Right renal cortex interstitium (tissue), 3 donors: ENCODE data around the gene PRPF38A. TPM values are rescaled to one million over a fixed set of nuclear protein-coding genes. Genes with fewer than 3 reads are reported as not detected.

Experiments
- DNase-seq, 3 donors: peaks; one replicate each; pipeline ENCODE4 v3.0.0-alpha.2; 2013; ENCODE audit warnings: low read depth in 3 of 3, low spot score in 2 of 3
- polyA plus RNA-seq, 3 donors: library from polyadenylated mRNA; unstranded; fragments of 120-200 nt; gene quantifications; one replicate each; pipeline ENCODE4 v1.2.1, GENCODE V29; 2013; ENCODE audit not compliant: insufficient read length in 3 of 3

The PRPF38A gene
- polyA plus RNA-seq, 3 donors = 80.5 to 87.4 (median 84.9) TPM

DNA sequence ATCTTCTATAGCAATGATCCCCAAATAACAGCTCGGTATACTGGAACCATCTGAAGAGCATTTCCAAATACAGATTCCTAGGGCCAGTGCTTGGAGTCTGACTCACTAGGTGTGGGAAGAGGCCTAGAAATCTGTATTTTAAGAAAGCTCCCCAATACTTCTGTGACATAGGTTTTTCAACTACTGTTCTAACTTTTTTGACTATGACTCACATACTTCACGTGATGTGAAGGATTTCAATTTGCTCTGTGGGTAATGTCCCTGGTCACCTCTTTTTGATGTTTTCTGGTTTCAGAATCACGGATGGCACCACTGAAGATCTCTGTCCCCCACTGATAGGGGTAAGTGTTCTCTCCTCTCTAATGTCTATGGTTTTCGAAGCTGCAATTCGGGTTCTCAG, 11.2 kb upstream of the PRPF38A start:
- DNase-seq = no peak

DNA sequence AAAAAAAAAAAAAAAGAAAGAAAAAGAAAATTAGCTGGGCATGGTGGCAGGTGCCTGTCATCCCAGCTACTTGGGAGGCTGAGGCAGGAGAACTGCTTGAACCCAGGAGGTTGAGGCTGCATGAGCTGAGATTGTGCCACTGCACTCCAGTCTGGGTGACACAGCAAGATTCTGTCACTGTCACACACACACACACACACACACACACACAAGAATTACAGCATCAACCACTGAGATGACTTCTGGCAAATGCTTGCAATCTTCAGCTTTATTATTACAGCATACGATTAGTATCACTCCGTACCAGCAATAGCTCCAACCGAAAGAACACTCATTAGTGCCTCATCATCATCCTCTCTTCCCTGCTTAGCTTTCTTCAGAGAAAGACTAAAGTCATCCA, 4.8 kb upstream of the PRPF38A start:
- no peak for DNase-seq

DNA sequence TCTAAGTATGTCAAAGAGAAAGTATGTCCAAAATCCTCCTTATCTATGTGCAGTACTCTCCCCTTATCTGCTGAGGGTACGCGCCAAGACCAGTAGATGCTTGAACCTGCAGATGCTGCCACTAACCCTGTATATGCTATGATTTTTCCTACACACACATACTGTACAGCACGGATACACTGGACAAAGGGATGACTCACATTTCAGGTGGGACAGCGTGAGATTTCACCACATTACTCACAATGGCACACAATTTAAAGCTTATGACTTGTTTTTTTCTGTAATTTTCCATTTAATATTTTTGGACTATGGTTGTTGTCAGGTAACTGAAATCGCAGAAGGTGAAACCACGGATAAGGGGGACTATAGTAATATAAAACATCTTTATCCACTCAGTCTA, 4.3 kb upstream of the PRPF38A start:
- no peak for DNase-seq

DNA sequence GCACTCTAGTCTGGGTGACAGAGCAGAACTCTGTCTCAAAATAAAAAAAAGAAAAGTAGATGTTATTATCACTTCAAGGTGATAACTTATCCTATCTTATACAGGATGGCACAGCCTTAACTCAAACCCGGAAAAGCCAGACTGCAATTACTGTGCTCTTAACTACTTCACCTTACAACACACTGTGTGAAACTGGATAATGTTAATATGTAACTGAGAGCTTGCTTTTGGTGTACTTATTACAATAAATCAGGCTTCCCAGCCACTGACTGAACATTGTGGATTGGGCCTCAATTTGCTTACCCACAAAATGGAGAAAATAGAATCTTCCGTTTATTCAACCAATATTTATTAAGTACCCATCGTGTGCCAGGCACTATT, 1.6 kb upstream of the PRPF38A start:
- DNase-seq = no peak

DNA sequence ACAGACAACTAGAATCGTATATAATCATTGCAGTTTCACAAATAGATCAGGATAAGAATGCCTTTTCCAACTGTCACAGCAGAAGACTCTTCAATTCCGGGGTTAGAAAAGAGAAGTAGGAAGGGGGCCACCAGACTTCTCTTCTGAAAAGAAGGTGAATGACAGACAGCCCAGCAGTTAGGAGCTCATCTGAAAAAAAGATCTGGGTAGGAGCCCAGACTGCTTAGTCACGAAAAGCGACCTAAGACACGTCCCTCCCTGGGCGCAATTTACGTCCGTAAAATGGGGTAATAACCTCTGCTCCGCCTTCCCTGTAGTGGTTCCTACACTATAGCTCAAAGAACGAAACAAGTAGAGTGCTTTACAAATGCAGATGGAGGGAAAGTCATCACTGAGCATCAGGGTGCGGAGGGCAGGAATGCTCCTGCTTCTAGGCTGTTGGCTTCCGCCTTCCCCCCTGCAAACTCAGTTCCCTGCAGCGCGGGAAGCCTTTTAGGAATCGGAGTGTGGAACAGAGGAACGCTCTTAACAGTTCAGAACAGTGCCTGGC, 761 bp upstream of the PRPF38A start:
- DNase-seq = peak in 2 of 3 donors; percentile 6 to 7

DNA sequence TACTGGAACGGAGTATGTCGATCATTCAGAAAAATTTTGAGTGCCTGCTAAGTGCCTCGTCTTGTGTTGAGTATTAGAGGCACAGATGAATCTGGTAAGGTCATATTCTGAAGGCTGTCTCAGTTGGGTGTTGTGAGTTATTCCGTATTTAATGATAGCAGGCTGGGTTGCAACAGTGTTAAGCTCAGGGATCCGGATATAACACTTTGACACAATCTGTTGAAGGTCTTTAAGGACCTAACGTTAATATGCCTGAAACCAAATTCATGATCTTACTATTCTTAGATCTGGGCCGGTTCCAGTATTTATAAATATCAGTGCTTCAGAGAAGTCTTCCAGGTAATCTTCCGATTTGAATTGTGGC, 555 bp downstream of the PRPF38A start:
- no peak for DNase-seq

DNA sequence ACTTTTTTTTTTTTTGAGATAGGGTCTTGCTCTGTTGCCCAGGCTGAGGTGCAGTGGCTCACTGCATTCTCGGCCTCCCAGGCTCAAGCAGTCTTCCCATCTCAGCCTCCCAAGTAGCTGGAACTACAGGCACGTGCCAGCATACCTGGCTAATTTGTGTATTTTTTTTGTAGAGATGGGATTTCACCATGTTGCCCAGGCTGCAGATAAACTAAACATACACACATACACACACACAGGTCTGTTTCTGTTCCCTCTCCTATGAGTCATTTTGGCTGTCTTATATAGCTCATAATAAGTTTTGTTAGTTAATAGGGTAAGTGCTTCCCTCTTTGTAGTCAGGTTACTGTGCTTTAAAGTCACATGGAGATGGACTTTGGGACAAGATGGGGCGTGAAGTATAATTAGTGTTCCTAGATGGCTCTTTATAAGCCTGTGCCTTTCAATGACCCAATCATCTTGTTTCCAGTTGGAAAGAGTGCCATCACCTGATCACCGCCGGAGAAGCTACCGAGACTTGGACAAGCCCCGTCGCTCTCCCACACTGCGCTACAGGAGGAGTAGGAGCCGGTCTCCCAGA, 9.1 kb downstream of the PRPF38A start:
- no peak for DNase-seq

DNA sequence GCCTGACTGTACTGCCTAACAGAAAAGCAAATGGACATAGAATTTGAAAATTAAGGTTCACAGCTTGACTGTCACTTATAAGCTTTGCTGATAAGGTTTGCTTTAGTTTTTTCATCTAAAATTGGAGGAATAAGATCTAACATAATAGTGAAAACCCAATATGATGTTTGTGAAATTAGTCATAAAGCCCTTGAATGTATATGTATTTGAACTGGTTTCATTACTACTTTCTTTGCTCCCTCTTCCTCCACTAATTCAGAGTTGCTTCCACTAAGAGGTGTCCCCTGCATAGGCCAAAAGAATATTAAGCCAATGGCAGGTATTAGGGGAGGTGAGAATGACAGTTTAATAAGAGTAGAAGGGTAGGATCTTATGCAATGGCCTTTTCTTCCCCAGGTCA, 10.5 kb downstream of the PRPF38A start:
- no peak for DNase-seq

DNA sequence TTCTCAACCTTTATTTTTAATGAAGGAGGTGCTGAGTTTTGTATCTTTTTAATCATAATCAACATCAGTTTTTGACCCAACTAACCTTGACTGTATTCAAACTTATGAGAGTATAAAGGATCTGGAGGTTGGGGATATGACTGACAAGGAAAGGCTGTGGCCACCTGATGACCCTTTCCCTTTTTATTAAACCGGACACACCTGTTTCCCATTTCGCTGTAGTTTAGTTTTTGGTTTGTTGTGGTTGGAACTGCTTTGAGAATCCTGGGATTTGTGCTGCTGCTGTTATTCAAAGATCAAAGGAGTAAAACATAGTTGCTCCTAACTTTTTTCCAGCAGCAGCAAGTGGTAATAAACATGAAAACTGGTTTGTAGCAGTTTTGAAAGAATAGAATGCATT, 12.4 kb downstream of the PRPF38A start:
- no peak for DNase-seq

DNA sequence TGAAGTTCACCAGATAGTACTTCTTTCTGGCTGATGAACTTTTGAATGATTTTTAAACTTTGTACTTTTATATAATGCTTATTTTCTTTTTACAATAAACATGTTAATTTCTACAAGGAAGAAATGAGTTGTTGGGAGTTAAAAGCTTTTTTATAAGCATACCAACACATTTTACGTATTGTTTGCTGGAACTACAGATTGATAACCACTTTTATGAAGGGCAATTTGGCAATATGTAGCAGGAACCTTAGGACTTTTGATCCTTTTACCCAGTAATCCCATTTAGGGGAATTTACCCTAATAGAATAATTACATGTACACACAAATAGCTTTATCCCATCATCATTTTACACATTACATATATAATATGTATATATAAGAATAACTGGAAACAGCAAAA, 16.3 kb downstream of the PRPF38A start:
- no peak for DNase-seq

DNA sequence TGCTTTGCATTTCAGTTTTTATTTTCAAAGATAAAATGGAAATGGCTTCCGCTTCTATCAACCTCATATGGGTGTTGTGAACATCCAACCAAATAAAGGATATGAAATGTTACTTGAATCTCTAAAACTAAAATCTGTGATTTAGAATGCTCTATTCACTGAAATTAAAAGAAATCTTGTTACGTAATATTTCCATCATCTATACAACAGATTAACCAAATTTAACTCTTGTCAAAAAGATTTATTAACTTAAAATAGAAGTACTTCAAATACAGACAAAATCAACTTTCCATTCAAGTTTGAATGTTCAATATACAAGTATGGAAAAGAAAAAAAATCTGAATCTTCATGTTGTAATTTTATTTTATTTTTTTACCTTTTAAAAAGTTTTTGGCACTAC, 18.7 kb downstream of the PRPF38A start:
- no peak for DNase-seq

DNA sequence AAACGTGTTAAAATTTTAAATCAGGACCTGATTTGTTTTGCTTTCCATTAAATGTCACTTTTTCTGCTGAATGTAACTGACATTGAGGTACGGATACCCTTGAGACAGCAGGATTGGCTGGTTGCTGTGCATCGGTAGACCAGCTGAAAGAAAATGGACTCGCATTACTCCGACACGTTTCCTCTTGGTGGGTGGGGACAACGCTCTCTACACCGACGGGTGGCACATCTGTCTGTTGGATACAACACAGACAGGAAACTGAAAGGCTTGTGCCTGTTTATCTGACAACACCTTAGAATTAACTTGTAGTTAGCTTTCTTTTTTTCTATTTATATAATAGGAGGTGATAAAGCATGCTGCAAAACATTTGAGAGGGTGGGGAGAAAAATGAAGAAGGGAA, 19.4 kb downstream of the PRPF38A start:
- no peak for DNase-seq

DNA sequence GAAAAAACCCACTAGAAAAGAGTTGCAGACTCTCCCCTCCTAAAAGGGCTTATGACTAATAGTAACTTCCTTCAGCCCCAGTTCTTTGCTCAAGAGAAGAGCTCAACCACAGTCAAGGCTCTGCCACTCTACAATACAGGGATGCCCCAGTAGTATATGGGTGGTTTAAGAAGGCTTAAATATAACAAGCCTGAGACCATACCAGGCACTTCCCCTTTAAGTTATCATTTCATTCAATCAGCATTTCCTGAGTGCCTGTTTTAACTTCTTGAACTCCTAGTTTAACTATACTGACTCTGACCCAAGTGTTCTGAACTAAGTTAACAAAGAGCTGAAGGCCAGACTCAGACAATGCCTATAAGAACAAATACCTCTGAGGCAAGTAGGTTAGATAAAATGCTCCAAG, 19.8 kb downstream of the PRPF38A start:
- DNase-seq = no peak

DNA sequence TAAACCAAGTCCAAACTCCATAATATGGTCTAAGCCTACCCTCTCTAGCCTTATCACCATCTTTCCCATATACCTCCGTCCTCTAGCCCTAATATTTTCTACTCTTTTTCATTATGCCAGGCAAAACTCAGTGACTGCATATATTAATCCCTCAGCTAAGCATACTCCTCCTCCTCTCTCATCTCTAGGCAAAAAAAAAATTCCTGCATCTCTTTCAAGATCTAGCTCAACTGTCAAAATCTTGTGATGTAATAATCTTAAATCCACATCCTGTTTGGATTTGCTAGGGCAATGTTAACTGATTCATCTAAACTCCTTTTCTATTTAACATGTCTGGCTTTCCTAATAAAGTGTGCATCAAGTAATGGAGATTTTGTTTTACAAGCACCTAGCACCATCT, 20.4 kb downstream of the PRPF38A start:
- no peak for DNase-seq

DNA sequence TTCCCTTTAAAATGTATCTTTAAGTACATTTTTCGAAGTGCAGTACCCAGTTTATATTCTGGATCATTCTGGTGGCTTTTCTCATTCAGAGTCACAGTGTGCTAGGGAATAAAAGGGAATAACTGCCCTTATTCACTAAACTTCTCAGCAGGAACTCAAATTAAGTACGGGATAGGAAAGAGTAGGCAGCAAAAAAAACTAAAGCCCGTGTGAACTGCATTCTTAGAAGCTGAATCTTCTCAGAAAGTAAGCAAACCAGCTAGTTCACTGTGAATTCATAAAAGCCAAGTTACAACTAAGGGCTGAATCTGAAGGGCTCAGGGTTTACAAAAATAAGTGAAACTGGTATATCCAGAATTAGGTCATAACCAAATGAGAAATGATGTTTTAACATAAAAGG, 22.0 kb downstream of the PRPF38A start:
- no peak for DNase-seq

DNA sequence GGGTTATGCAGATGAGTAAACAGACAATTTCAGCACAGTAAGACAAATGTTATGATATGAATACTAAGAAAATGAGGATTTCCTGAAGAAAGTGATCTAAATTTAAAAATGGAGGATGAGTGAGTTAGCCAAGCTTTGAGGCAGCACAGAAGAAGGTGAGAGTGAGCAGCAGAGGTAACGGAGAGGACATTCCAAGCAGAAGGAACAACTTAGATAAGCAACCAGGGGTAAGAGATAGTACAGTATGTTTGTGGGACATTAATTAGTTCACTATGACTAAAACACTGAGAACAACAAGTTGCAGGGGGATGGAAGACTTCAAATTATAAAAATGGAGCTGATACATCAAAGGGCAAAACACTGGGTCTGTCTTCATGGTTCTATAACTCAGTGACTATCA, 22.8 kb downstream of the PRPF38A start:
- DNase-seq = no peak

DNA sequence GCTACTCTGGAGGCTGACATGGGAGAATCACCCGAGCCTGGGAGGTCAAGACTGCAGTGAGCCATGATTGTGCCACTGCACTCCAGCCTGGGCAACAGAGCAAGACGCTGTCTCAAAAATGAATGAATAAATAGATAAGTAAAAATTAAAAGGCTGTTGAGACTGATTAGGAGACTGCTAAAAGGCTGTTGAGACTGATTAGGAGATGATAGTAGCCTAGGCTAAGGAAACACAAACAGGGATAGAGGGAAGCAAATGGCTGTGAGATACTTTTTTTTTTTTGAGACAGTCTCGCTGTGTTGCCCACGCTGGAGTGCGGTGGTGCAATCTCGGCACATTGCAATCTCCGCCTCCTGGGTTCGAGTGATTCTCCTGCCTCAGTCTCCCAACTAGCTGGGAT, 28.4 kb downstream of the PRPF38A start:
- DNase-seq = no peak

DNA sequence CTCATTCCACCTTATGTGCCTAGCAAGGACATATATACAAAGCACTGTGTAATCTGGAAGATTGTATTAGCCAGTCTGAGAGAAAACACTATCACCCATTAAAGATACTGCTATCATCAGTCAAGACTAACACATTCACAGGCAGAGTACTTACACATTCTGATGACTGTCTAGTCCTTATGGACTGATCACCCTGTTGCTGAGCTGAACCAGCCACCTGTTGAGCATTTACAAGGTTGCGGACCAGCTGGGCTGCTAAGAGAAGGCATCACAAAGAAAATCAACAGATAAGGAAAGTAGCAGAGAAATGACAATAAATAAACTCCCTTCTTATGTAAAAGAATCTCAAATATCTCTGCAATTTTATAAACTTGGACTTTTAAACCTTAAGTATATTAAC, 30.8 kb downstream of the PRPF38A start:
- no peak for DNase-seq

DNA sequence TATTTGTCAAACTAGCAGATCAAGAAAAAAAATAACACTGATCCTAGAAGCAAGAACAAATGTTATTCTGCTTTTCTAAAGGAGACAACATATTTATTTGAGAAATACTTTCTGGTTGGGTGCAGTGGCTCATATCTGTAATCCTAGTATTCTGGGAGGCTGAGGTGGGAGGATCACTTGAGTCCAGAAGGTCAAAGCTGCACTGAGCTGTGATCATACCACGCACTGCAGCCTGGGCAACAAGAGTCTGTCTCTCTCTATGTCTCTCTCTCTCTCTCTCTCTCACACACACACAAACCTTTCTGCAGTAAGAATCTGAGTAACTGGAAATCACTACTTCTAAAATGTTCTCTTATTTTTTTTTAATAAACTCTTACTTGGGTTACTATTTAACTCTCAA, 31.2 kb downstream of the PRPF38A start:
- DNase-seq = no peak

DNA sequence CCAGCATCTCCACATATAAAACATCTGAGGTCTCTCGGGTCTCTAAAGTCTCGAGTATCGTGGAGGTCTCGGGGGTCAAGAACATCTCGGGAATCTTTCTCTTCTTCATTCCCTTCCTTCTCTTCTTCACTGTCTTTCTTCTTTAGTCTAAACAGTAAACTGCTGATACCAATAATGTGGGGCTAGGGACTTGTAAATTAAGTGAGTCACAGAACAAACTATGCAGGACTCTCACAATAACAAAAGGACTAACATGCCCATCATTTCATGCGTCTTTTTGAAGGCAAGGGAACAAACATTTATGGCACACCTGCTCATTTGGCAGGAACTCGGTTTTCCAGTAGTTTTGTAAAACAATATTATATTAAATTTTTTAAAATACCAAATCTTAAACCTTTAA, 32.4 kb downstream of the PRPF38A start:
- no peak for DNase-seq

DNA sequence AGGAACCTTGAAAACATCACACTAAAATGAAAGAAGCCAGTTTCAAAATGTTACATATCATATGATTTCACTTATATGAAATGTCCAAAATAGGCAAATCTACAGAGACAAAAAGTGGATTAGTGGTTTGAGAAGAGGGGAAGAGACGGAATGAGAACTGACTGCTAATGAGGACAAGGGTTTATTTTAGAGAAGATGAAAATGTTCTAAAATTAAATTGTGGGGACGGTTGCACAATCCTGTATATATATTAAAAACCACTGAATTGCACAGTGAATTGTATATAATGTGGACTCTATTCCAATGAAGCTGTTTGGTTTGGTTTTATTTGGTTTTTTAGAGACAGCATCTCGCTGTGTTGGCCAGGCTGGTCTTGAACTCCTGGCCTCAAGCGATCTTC, 35.6 kb downstream of the PRPF38A start:
- DNase-seq = no peak

DNA sequence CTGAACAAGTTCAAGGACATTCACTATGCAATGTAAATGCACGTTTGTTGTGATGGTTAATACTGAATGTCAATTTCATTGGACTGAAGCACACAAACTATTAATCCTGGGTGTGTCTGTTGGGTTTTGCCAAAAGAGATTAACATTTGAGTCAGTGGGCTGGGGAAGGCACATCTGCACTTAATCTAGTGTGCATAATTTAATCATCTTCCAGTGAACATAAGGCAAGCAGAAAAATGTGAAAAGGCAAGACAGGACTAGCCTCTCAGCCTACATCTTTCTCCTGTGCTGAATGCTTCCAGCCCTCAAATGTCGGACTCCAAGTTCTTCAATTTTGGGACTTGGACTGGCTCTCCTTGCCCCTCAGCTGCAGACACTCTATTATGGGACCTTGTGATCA, 40.1 kb downstream of the PRPF38A start:
- DNase-seq = no peak

DNA sequence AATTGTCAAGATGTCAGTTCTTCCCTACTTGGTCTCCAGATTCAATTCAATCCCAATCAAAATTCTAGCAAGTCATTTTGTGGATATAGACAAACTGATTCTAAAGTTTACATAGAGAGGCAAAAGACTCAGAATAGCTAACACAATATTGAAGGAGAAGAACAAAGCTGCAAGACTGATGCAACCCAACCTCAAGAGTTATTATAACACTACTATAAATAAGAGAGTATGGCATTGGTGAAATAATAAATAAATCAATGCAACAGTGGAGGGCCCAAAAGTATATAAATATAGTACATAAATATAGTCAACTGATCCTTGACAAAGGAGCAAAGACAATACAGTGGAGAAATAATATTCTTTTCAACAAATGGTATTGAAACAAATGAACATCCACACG, 49.7 kb downstream of the PRPF38A start:
- DNase-seq = no peak
